Frontal cortex (tissue), 4 donors: ENCODE results near the gene FOXF2. TPM values are rescaled to one million over a fixed set of nuclear protein-coding genes. Genes with fewer than 3 reads are reported as not detected.
A peak's percentile ranks its signal among the peaks of the same experiment; 100 is the strongest.

Source experiments
- DNase-seq, 2 donors: peaks; one replicate each; pipeline ENCODE4 v3.0.0; 2012; ENCODE audit warnings: low spot score in 2 of 2
- FAIRE-seq: peaks from 2 replicates; lab custom pipeline; 2012; peaks lifted over from hg19 to GRCh38; lab: Jason Lieb, UNC
- total RNA-seq: library from RNA; depleted of rRNA; stranded (reverse); fragments of >200 nt; gene quantifications from one replicate; pipeline ENCODE4 v1.2.3, GENCODE V29; 2014
- donor health status: control.
- donor health status: control.
- donor health status: control.

Gene FOXF2
- total RNA-seq, 1 donor from 2014 or later: 1.2 TPM

GRCh38 chr6:1388630-1389368, 577 bp upstream of the FOXF2 start:
- FAIRE-seq (no peak), DNase-seq (no peak)

- FAIRE-seq (no peak), DNase-seq (peak in 1 of 2 donors; percentile 50)
Observed at GRCh38 chr6:1390133-1390945, 963 bp downstream of the FOXF2 start.

GRCh38 chr6:1390946-1391799, 1.8 kb downstream of the FOXF2 start:
- no peak for FAIRE-seq

GRCh38 chr6:1391800-1392309, 2.5 kb downstream of the FOXF2 start:
- FAIRE-seq: no peak
- DNase-seq: no peak

More at GRCh38 chr6:1390946-1391799, 1.8 kb downstream of the FOXF2 start:
- DNase-seq: no peak

- DNase-seq: no peak
- FAIRE-seq: no peak
Observed at GRCh38 chr6:1392813-1393640, 3.7 kb downstream of the FOXF2 start.

GRCh38 chr6:1393641-1394283, 4.4 kb downstream of the FOXF2 start:
- no peak for FAIRE-seq
- DNase-seq: no peak

GRCh38 chr6:1394514-1395463, 5.4 kb downstream of the FOXF2 start:
- DNase-seq (no peak), FAIRE-seq (no peak)

- FAIRE-seq: no peak
- no peak for DNase-seq
Observed at GRCh38 chr6:1395506-1395905, 6.1 kb downstream of the FOXF2 start.

GRCh38 chr6:1395941-1396908, 6.8 kb downstream of the FOXF2 start:
- no peak for FAIRE-seq
- DNase-seq: no peak

- FAIRE-seq (no peak), DNase-seq (peak; percentile 69 to 82)
Observed at GRCh38 chr6:1396952-1397868, 7.8 kb downstream of the FOXF2 start.

GRCh38 chr6:1399085-1399780, 9.9 kb downstream of the FOXF2 start:
- FAIRE-seq: no peak
- DNase-seq: no peak

- DNase-seq: no peak
Observed at GRCh38 chr6:1400126-1400850, 10.9 kb downstream of the FOXF2 start.

GRCh38 chr6:1402369-1402768, 13.0 kb downstream of the FOXF2 start:
- no peak for DNase-seq
- no peak for FAIRE-seq

More at GRCh38 chr6:1400126-1400850, 10.9 kb downstream of the FOXF2 start:
- no peak for FAIRE-seq

- DNase-seq (no peak), FAIRE-seq (no peak)
Observed at GRCh38 chr6:1402868-1403267, 13.5 kb downstream of the FOXF2 start.
